H1 (cell line): Measurements from ENCODE around the gene ATL3. TPM values are rescaled to one million over a fixed set of nuclear protein-coding genes. Genes with fewer than 3 reads are reported as not detected.

Source experiments
- CTCF ChIA-PET: fragments of 300-600 bp; sonication (Branson Sonifier 250); formaldehyde crosslinking; loops from one replicate; lab custom pipeline; 2021; ENCODE audit not compliant: partially characterized antibody; lab: Charles Lee
- POLR2A ChIA-PET: fragments of 300-600 bp; sonication (Branson Sonifier 250); formaldehyde crosslinking; loops from one replicate; lab custom pipeline; 2021; ENCODE audit warnings: inconsistent platforms; ENCODE audit not compliant: partially characterized antibody; lab: Charles Lee
- DNase-seq, 2 experiments: peaks; one replicate each; pipeline versions ENCODE4 v3.0.0 to v3.0.0-alpha.2; 2010 to 2022; ENCODE audit warnings: low spot score in 2 of 2, low read depth in 1 of 2, mixed read lengths in 1 of 2
- FAIRE-seq: peaks from 2 replicates; lab custom pipeline; 2011; peaks lifted over from hg19 to GRCh38; lab: Jason Lieb, UNC
- H2AFZ ChIP-seq: 2 replicates; pipeline ENCODE4 v1.8.1; 2012; ENCODE audit warnings: low read length, inconsistent platforms
- H2AK5ac ChIP-seq: 2 replicates; pipeline ENCODE4 v1.6.1; 2013; ENCODE audit warnings: low read depth, low read length
- H2BK120ac ChIP-seq: replicated peaks from 2 replicates; pipeline ENCODE3; 2013; ENCODE audit warnings: low read depth, low read length, inconsistent platforms
- H2BK12ac ChIP-seq: 2 replicates; pipeline ENCODE4 v1.6.1; 2013; ENCODE audit warnings: low read depth, low read length
- H2BK15ac ChIP-seq: 2 replicates; pipeline ENCODE4 v1.6.1; 2013; ENCODE audit warnings: low read length
- H2BK20ac ChIP-seq: 2 replicates; pipeline ENCODE4 v1.6.1; 2013; ENCODE audit warnings: low read length
- H2BK5ac ChIP-seq: 2 replicates; pipeline ENCODE4 v1.6.1; 2013; ENCODE audit warnings: low read depth, low read length
- H3K14ac ChIP-seq: 2 replicates; pipeline ENCODE4 v1.6.1; 2013; ENCODE audit warnings: inconsistent platforms; ENCODE audit not compliant: insufficient read length
- H3K18ac ChIP-seq: 2 replicates; pipeline ENCODE4 v1.6.1; 2013; ENCODE audit warnings: low read length; ENCODE audit errors: extremely low read depth
- H3K23ac ChIP-seq: 2 replicates; pipeline ENCODE4 v1.6.1; 2013; ENCODE audit warnings: inconsistent platforms; ENCODE audit not compliant: insufficient read length
- H3K23me2 ChIP-seq: 2 replicates; pipeline ENCODE4 v1.6.1; 2013; ENCODE audit warnings: low read depth, low read length
- H3K27ac ChIP-seq: 2 replicates; pipeline ENCODE4 v1.6.1; 2011; ENCODE audit warnings: low read depth, low read length, inconsistent platforms
- H3K27me3 ChIP-seq, 4 experiments: replicated peaks in 1 of 4; 1 replicate in 1 of 4; 2 replicates in 3 of 4; pipeline versions ENCODE4 v1.6.1 to v1.8.1; 2011 to 2013; ENCODE audit warnings: low read length in 3 of 4, mild to moderate bottlenecking in 3 of 4, inconsistent platforms in 2 of 4, mixed read lengths in 2 of 4, moderate library complexity in 1 of 4; ENCODE audit not compliant: control insufficient read depth in 3 of 4, insufficient read depth in 3 of 4; ENCODE audit errors: extremely low read depth in 1 of 4
- H3K36me3 ChIP-seq, 4 experiments: 2 replicates each; pipeline versions ENCODE4 v1.6.1 to v1.8.1; 2011 to 2013; ENCODE audit warnings: mild to moderate bottlenecking in 4 of 4, low read length in 3 of 4, moderate library complexity in 2 of 4, control low read depth in 1 of 4, inconsistent platforms in 1 of 4; ENCODE audit not compliant: insufficient read depth in 4 of 4, control insufficient read depth in 2 of 4
- H3K4ac ChIP-seq: replicated peaks from 2 replicates; pipeline ENCODE3; 2013; ENCODE audit warnings: low read length, low read depth, mixed read lengths, inconsistent platforms; ENCODE audit not compliant: insufficient read length
- H3K4me1 ChIP-seq, 4 experiments: replicated peaks in 1 of 4; 1 replicate in 1 of 4; 2 replicates in 3 of 4; pipeline versions ENCODE4 v1.6.1 to v1.8.1; 2011 to 2013; ENCODE audit warnings: low read length in 3 of 4, inconsistent platforms in 2 of 4, mixed read lengths in 1 of 4; ENCODE audit not compliant: insufficient read depth in 4 of 4, control insufficient read depth in 3 of 4
- H3K4me2 ChIP-seq, 2 experiments: 2 replicates each; pipeline versions ENCODE4 v1.6.1 to v1.8.1; 2011 to 2013; ENCODE audit warnings: low read depth in 2 of 2, low read length in 2 of 2, control low read depth in 1 of 2, inconsistent platforms in 1 of 2, mild to moderate bottlenecking in 1 of 2; ENCODE audit not compliant: insufficient read depth in 1 of 2
- H3K4me3 ChIP-seq, 4 experiments: fragments of 200-600, 300-600 bp in 1 of 4; sonication (generic), shearing (Covaris generic), sonication (Bioruptor Twin) in 1 of 4; 2 replicates each; pipeline versions ENCODE4 v1.5.1 to v1.8.1; 2011 to 2016; ENCODE audit warnings: low read length in 4 of 4, low read depth in 3 of 4, control low read depth in 2 of 4, inconsistent platforms in 2 of 4, mild to moderate bottlenecking in 2 of 4, mixed read lengths in 1 of 4, moderate library complexity in 1 of 4; ENCODE audit not compliant: insufficient read depth in 2 of 4; ENCODE audit errors: extremely low read depth in 1 of 4
- H3K56ac ChIP-seq: replicated peaks from 2 replicates; pipeline ENCODE3; 2013; ENCODE audit warnings: low read depth, mild to moderate bottlenecking, mixed read lengths, low read length, inconsistent platforms; ENCODE audit not compliant: insufficient read length
- H3K79me1 ChIP-seq: 2 replicates; pipeline ENCODE4 v1.6.1; 2013; ENCODE audit warnings: low read depth, low read length, control low read depth
- H3K79me2 ChIP-seq, 2 experiments: 2 replicates each; pipeline versions ENCODE4 v1.6.1 to v1.8.1; 2012 to 2013; ENCODE audit warnings: low read length in 2 of 2, mild to moderate bottlenecking in 2 of 2, inconsistent platforms in 1 of 2; ENCODE audit not compliant: insufficient read depth in 2 of 2, control insufficient read depth in 1 of 2
- H3K9ac ChIP-seq, 4 experiments: replicated peaks in 1 of 4; 1 replicate in 1 of 4; 2 replicates in 3 of 4; pipeline versions ENCODE4 v1.6.1 to v1.8.1; 2011 to 2013; ENCODE audit warnings: low read depth in 3 of 4, low read length in 3 of 4, control low read depth in 2 of 4, mild to moderate bottlenecking in 2 of 4, moderate library complexity in 2 of 4, inconsistent platforms in 1 of 4; ENCODE audit errors: extremely low read depth in 1 of 4
- H3K9me3 ChIP-seq, 2 experiments: 2 replicates each; pipeline versions ENCODE4 v1.6.1 to v1.8.1; 2012 to 2013; ENCODE audit warnings: mild to moderate bottlenecking in 2 of 2, moderate library complexity in 2 of 2, control low read depth in 1 of 2, inconsistent platforms in 1 of 2, low read depth in 1 of 2, low read length in 1 of 2, mixed read lengths in 1 of 2; ENCODE audit not compliant: insufficient read depth in 2 of 2
- H4K20me1 ChIP-seq, 2 experiments: replicated peaks in 1 of 2; 2 replicates each; pipeline versions ENCODE3 to v1.8.1; 2011 to 2013; ENCODE audit warnings: inconsistent platforms in 2 of 2, low read length in 2 of 2, mild to moderate bottlenecking in 1 of 2; ENCODE audit not compliant: insufficient read depth in 2 of 2, control insufficient read depth in 1 of 2
- H4K5ac ChIP-seq: 2 replicates; pipeline ENCODE4 v1.6.1; 2013; ENCODE audit warnings: low read length, low read depth, mixed read lengths, inconsistent platforms; ENCODE audit not compliant: insufficient read length
- H4K8ac ChIP-seq: 2 replicates; pipeline ENCODE4 v1.8.0; 2013; ENCODE audit warnings: mild to moderate bottlenecking, moderate library complexity, low read length, inconsistent platforms; ENCODE audit not compliant: insufficient read depth; ENCODE audit errors: extremely low read depth
- H4K91ac ChIP-seq: replicated peaks from 2 replicates; pipeline ENCODE3; 2013; ENCODE audit warnings: low read length, mixed read lengths, inconsistent platforms; ENCODE audit not compliant: insufficient read length
- CBX8 ChIP-seq: fragments of 300-800, 300-1000 bp; sonication (generic); IDR thresholded peaks from 2 replicates; pipeline ENCODE4 v1.7.1; 2016; ENCODE audit warnings: low read depth, low read length, borderline replicate concordance
- FOSL1 ChIP-seq: IDR thresholded peaks from 2 replicates; pipeline ENCODE4 v1.6.1; 2011; ENCODE audit warnings: mild to moderate bottlenecking, low read depth, low read length, moderate library complexity; ENCODE audit not compliant: insufficient read depth
- GABPA ChIP-seq: IDR thresholded peaks from 2 replicates; pipeline ENCODE4 v1.6.1; 2011; ENCODE audit warnings: mild to moderate bottlenecking, low read length, moderate library complexity, borderline replicate concordance; ENCODE audit not compliant: insufficient read depth
- NANOG ChIP-seq: IDR thresholded peaks from 2 replicates; pipeline ENCODE4 v1.6.1; 2011; ENCODE audit warnings: low read length, low read depth, mild to moderate bottlenecking, inconsistent platforms; ENCODE audit not compliant: insufficient read depth, poor library complexity, severe bottlenecking
- NRF1 ChIP-seq: IDR thresholded peaks from 2 replicates; pipeline ENCODE4 v1.6.1; 2011; ENCODE audit warnings: mild to moderate bottlenecking, low read depth, low read length, improper control_type of control experiment
- PHF8 ChIP-seq: fragments of 200-600 bp; sonication (generic); conservative IDR thresholded peaks from 2 replicates; pipeline ENCODE4 v1.7.1; 2012; ENCODE audit warnings: low read depth, mild to moderate bottlenecking, inconsistent platforms, low read length, moderate library complexity
- RNF2 ChIP-seq: fragments of 200-900, 300-1000 bp; sonication (generic); IDR thresholded peaks from 2 replicates; pipeline ENCODE4 v1.7.1; 2016; ENCODE audit warnings: borderline replicate concordance, low read depth, mild to moderate bottlenecking, antibody characterized with exemption, low read length; ENCODE audit not compliant: poor library complexity, severe bottlenecking; ENCODE audit errors: missing control alignments
- SIN3A ChIP-seq, 2 experiments: IDR thresholded peaks in 1 of 2; conservative IDR thresholded peaks in 1 of 2; 2 replicates each; pipeline ENCODE4 v1.6.1; 2011 to 2012; ENCODE audit warnings: low read length in 2 of 2, improper control_type of control experiment in 1 of 2, low read depth in 1 of 2, mild to moderate bottlenecking in 1 of 2
- SP4 ChIP-seq: IDR thresholded peaks from 2 replicates; pipeline ENCODE4 v1.6.1; 2012; ENCODE audit warnings: low read length, inconsistent platforms
- TEAD4 ChIP-seq: IDR thresholded peaks from 2 replicates; pipeline ENCODE4 v1.6.1; 2012; ENCODE audit warnings: low read depth, low read length, inconsistent platforms, mixed read lengths
- ZNF274 ChIP-seq: IDR thresholded peaks from 2 replicates; pipeline ENCODE4 v1.7.0; 2012; ENCODE audit warnings: low read length, borderline replicate concordance; ENCODE audit errors: extremely low read depth
- WGBS, 2 experiments: shearing (Covaris generic) in 1 of 2; methylation state at CpG; one replicate each; pipeline versions ENCODE4 v1.1.6 to v1.1.7; 2013 to 2015; ENCODE audit warnings: low lambda C conversion rate in 2 of 2, mixed read lengths in 2 of 2, inconsistent platforms in 1 of 2, low coverage in 1 of 2, missing lambda C conversion rate in 1 of 2; ENCODE audit not compliant: insufficient replicate concordance in 2 of 2, insufficient coverage in 1 of 2, insufficient read length in 1 of 2; ENCODE audit errors: extremely low coverage in 1 of 2, missing lambda C conversion rate in 1 of 2; 5-methylcytosine and 5-hydroxymethylcytosine counted together
- polyA plus RNA-seq, 7 experiments: library from polyadenylated mRNA; depleted of rRNA in 3 of 7; stranded (reverse) in 5 of 7; unstranded in 2 of 7; fragments of >200 nt in 5 of 7; fragments of 200-250 nt in 2 of 7; gene quantifications; 1 replicate in 5 of 7; 2 replicates in 1 of 7; 4 replicates in 1 of 7; pipeline versions ENCODE4 v1.2.1 to v1.2.3, GENCODE V29; 2011 to 2013; ENCODE audit warnings: missing spikeins in 2 of 7, mixed read lengths in 2 of 7
- total RNA-seq: library from RNA; stranded (reverse); fragmentation: NEBNext Ultra II Directional; extraction: Animal tissue kit (Norgen Biotek cat#: 25700); gene quantifications from 2 replicates; pipeline ENCODE4 v1.2.1, GENCODE V29; 2021

The ATL3 gene
- total and polyA plus RNA-seq, 2 of the 8 experiments (the other 6 are each of a cell fraction or from before 2014, with no cell fraction given): 7.8 to 24.5 TPM

DNA sequence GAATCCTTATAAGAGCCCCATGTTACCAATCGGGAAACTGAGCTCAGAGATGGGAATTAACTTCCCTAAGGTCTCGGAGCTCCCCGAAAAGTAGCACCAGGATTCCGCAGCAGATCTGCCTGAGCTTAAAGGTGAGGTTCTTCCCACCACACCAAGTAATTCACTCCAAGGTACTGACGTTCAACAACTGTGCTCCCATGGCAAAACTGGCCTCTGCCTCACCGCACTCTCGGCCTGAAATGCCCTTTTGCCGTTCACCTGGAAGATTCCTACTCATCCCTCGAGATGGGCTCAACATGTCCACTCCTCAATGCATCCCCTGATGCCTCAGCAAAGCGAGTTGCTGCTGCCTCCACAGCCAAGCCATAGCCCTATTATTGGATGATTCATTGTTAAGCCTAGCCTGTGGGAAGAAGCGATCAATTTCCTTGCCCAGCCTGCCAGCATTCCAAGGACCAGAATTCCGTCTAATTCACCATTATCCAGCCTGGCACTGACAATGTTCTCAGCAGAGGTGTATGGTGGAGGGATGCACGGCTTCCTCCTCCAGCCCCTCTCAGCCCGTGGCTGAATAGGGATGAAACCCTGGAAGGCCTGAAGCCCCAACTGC lies 61.1 kb downstream of the ATL3 start:
- no peaks in the 10 kb centered on the region for H4K20me1 ChIP-seq
- H4K5ac ChIP-seq: no peak overlapping the region
- H3K4me2 ChIP-seq: peak overlapping the region; percentile 57 to 64; a peak in 3 of 4 replicates
- no peaks in the 10 kb centered on the region for H3K27me3 ChIP-seq
- H3K4me1 ChIP-seq: peaks cover 12 to 31% (median 15%) of the 10 kb centered on the region in 4 experiments
- H2BK120ac ChIP-seq: peak overlapping the region; percentile 39
- no peaks in the 10 kb centered on the region for H3K9me3 ChIP-seq
- no peak overlapping the region for H3K14ac ChIP-seq
- no peak overlapping the region for H3K23ac ChIP-seq
- H2BK12ac ChIP-seq: peak overlapping the region; percentile 55
- no peak for DNase-seq
- no peak for FAIRE-seq
- peak overlapping the region in 1 of 4 experiments; percentile 14; a peak in 2 of 7 replicates for H3K9ac ChIP-seq
- peak overlapping the region; percentile 97 for H2BK15ac ChIP-seq
- peak overlapping the region; percentile 22 for H4K91ac ChIP-seq
- H2BK5ac ChIP-seq: peak overlapping the region; percentile 89; the same call in 1 of the 2 replicates
- no peak overlapping the region for H3K56ac ChIP-seq
- ChIA-PET POLR2A (interaction anchor here (0.9 to 1.7 kb wide), 4 partner anchors 9 to 158 kb away, joined by 3 to 5 read pairs (median 3); partner anchors contain the start of gene PLAAT5), CTCF (interaction anchor here (0.6 to 1.5 kb wide), 4 partner anchors 10 to 130 kb away, joined by 3 to 7 read pairs (median 4); no protein-coding TSS in a partner anchor)
- no peak overlapping the region for H3K27ac ChIP-seq
- H3K79me1 ChIP-seq: peaks cover 16% of the 10 kb centered on the region; the same call in 1 of the 2 replicates
- peaks cover 7% of the 10 kb centered on the region; the same call in 1 of the 2 replicates for H3K23me2 ChIP-seq
- H3K4ac ChIP-seq: peak overlapping the region; percentile 7
- no peak overlapping the region for H2AFZ ChIP-seq
- no peaks in the 10 kb centered on the region for H3K36me3 ChIP-seq
- no peak overlapping the region for H4K8ac ChIP-seq
- WGBS, 2 experiments: 81% methylated on average over 14 of the region's 14 CpGs; no CpG with 5 or more reads in 1 of the 2 experiments
- peak overlapping the region in 1 of 4 experiments; percentile 39; a peak in 2 of 8 replicates for H3K4me3 ChIP-seq
- peak overlapping the region; percentile 84 for H3K18ac ChIP-seq
- H2BK20ac ChIP-seq: peak overlapping the region; percentile 100; the same call in 1 of the 2 replicates
- H2AK5ac ChIP-seq: peak overlapping the region; percentile 84; the same call in 1 of the 2 replicates
- H3K79me2 ChIP-seq: peaks cover 12 to 71% of the 10 kb centered on the region in 2 experiments
- TF ChIP-seq NRF1: no peak
- no peak for TF ChIP-seq RNF2
- TF ChIP-seq NANOG: no peak
- no peak for TF ChIP-seq SP4
- TF ChIP-seq FOSL1: no peak
- no peak for TF ChIP-seq SIN3A (conservative IDR thresholded peaks at IDR 0.05 in 1 of 2, IDR thresholded peaks at IDR 0.05 in 1 of 2; ENCODE audit: low read depth in 1 of 2, low read length in 2 of 2)
- no peak for TF ChIP-seq GABPA
- no peak for TF ChIP-seq PHF8
- no peak for TF ChIP-seq CBX8
- no peak for TF ChIP-seq ZNF274
- TF ChIP-seq TEAD4: no peak
